GM04504 (cell line): ENCODE measurements around the gene MXD4.
"Not testable (repeated sequence)": the region's sequence is repeated elsewhere in the genome, so short reads cannot be mapped to it uniquely, and the experiment has no call there.

Source experiments
- DNase-seq: peaks from one replicate; pipeline ENCODE4 v3.0.0-alpha.2; 2012; ENCODE audit warnings: low read depth

MXD4 gene

GRCh38 chr4:2275044-2275397, 13.1 kb upstream of the MXD4 start:
- DNase-seq = not testable (repeated sequence)

GRCh38 chr4:2274320-2275043, 12.6 kb upstream of the MXD4 start:
- no peak for DNase-seq

- DNase-seq = no peak
Measured at GRCh38 chr4:2273657-2274319, 11.9 kb upstream of the MXD4 start.

- no peak for DNase-seq
Measured at GRCh38 chr4:2273221-2273620, 11.3 kb upstream of the MXD4 start.

- DNase-seq = no peak
Measured at GRCh38 chr4:2272828-2273120, 10.9 kb upstream of the MXD4 start.

GRCh38 chr4:2272026-2272827, 10.3 kb upstream of the MXD4 start:
- DNase-seq = no peak

GRCh38 chr4:2271279-2272025, 9.5 kb upstream of the MXD4 start:
- no peak for DNase-seq

GRCh38 chr4:2270341-2271165, 8.6 kb upstream of the MXD4 start:
- no peak for DNase-seq

- DNase-seq = no peak
Measured at GRCh38 chr4:2269618-2270163, 7.8 kb upstream of the MXD4 start.

- DNase-seq = no peak
Measured at GRCh38 chr4:2269206-2269531, 7.3 kb upstream of the MXD4 start.

- no peak for DNase-seq
Measured at GRCh38 chr4:2268357-2269205, 6.7 kb upstream of the MXD4 start.

- DNase-seq = no peak
Measured at GRCh38 chr4:2267841-2268240, 5.9 kb upstream of the MXD4 start.

- no peak for DNase-seq
Measured at GRCh38 chr4:2267320-2267811, 5.5 kb upstream of the MXD4 start.

- no peak for DNase-seq
Measured at GRCh38 chr4:2266821-2267220, 4.9 kb upstream of the MXD4 start.

- DNase-seq = no peak
Measured at GRCh38 chr4:2266181-2266580, 4.3 kb upstream of the MXD4 start.

- no peak for DNase-seq
Measured at GRCh38 chr4:2265113-2266110, 3.5 kb upstream of the MXD4 start.

- DNase-seq = no peak
Measured at GRCh38 chr4:2264481-2265041, 2.7 kb upstream of the MXD4 start.

GRCh38 chr4:2263926-2264321, 2.0 kb upstream of the MXD4 start:
- DNase-seq = no peak

GRCh38 chr4:2262944-2263250, 988 bp upstream of the MXD4 start:
- DNase-seq = no peak
